ENCODE results near the gene PPP2R5B.

PPP2R5B gene

GRCh38 chr11:64923944-64924909 lies at the start of gene PPP2R5B:
Gene PPP2R5B (plus strand): TSS chr11:64924689. CDS start chr11:64925735, 1,046 bp downstream.
- FAIRE-seq (peak; percentile 95), DNase-seq (ENCODE audit: extremely low spot score, insufficient read length, low read depth) (peak; percentile 86)

GRCh38 chr11:64875369-64876228 lies 48.9 kb upstream of the PPP2R5B start:
- FAIRE-seq: peak; percentile 45

GRCh38 chr11:64876229-64876750 lies 48.2 kb upstream of the PPP2R5B start:
- FAIRE-seq (no peak), DNase-seq (ENCODE audit: extremely low spot score, insufficient read length, low read depth) (no peak)

More at GRCh38 chr11:64875369-64876228, 48.9 kb upstream of the PPP2R5B start:
- no peak for DNase-seq (ENCODE audit: extremely low spot score, insufficient read length, low read depth)

GRCh38 chr11:64876835-64877341 lies 47.6 kb upstream of the PPP2R5B start:
- DNase-seq (ENCODE audit: extremely low spot score, insufficient read length, low read depth) (no peak), FAIRE-seq (no peak)

- peak; percentile 76 for FAIRE-seq
- peak; percentile 44 for DNase-seq (ENCODE audit: extremely low spot score, insufficient read length, low read depth)
These were observed 46.9 kb upstream of the PPP2R5B start for GRCh38 chr11:64877390-64878222.

- FAIRE-seq (no peak), DNase-seq (ENCODE audit: extremely low spot score, insufficient read length, low read depth) (no peak)
These were observed 46.3 kb upstream of the PPP2R5B start for GRCh38 chr11:64878223-64878493.

GRCh38 chr11:64878494-64879243 lies 45.8 kb upstream of the PPP2R5B start, which contains the start of gene EHD1:
Gene EHD1 (minus strand): TSS chr11:64878621. CDS start chr11:64878464, 157 bp downstream.
- DNase-seq (ENCODE audit: extremely low spot score, insufficient read length, low read depth) (peak; percentile 98), FAIRE-seq (peak; percentile 94)

GRCh38 chr11:64879244-64879900 lies 45.1 kb upstream of the PPP2R5B start:
- DNase-seq (ENCODE audit: extremely low spot score, insufficient read length, low read depth): no peak
- FAIRE-seq: peak; percentile 38

- no peak for DNase-seq (ENCODE audit: extremely low spot score, insufficient read length, low read depth)
- peak; percentile 81 for FAIRE-seq
These were observed 44.1 kb upstream of the PPP2R5B start for GRCh38 chr11:64880240-64881001.

GRCh38 chr11:64881476-64881875 lies 43.0 kb upstream of the PPP2R5B start:
- FAIRE-seq (no peak), DNase-seq (ENCODE audit: extremely low spot score, insufficient read length, low read depth) (no peak)

- DNase-seq (ENCODE audit: extremely low spot score, insufficient read length, low read depth) (no peak), FAIRE-seq (no peak)
These were observed 42.2 kb upstream of the PPP2R5B start for GRCh38 chr11:64882243-64882642.

GRCh38 chr11:64883575-64883974 lies 40.9 kb upstream of the PPP2R5B start:
- FAIRE-seq (no peak), DNase-seq (ENCODE audit: extremely low spot score, insufficient read length, low read depth) (no peak)

GRCh38 chr11:64884019-64884418 lies 40.5 kb upstream of the PPP2R5B start:
- DNase-seq (ENCODE audit: extremely low spot score, insufficient read length, low read depth) (no peak), FAIRE-seq (no peak)

- FAIRE-seq (no peak), DNase-seq (ENCODE audit: extremely low spot score, insufficient read length, low read depth) (no peak)
These were observed 38.9 kb upstream of the PPP2R5B start for GRCh38 chr11:64885367-64886286.

GRCh38 chr11:64887234-64887756 lies 37.2 kb upstream of the PPP2R5B start:
- no peak for FAIRE-seq
- DNase-seq (ENCODE audit: extremely low spot score, insufficient read length, low read depth): no peak

GRCh38 chr11:64887757-64888405 lies 36.6 kb upstream of the PPP2R5B start:
- peak; percentile 78 for DNase-seq (ENCODE audit: extremely low spot score, insufficient read length, low read depth)
- FAIRE-seq: peak; percentile 70
